WTC11 (cell line): ENCODE results near the gene CLMN.

Source experiments
- ELF4 ChIP-seq: sonication (generic); formaldehyde crosslinking; IDR thresholded peaks from 2 replicates; pipeline ENCODE4 v1.8.1; 2022; ENCODE audit warnings: low read depth, mild to moderate bottlenecking, moderate library complexity, missing genetic modification reagents
- ETV6 ChIP-seq: sonication (generic); formaldehyde crosslinking; IDR thresholded peaks from 2 replicates; pipeline ENCODE4 v1.8.1; 2022; ENCODE audit warnings: mild to moderate bottlenecking, missing genetic modification reagents
- MYBL2 ChIP-seq: sonication (generic); formaldehyde crosslinking; IDR thresholded peaks from 2 replicates; pipeline ENCODE4 v1.8.1; 2023; ENCODE audit warnings: mild to moderate bottlenecking, moderate library complexity, missing genetic modification reagents
- NFYB ChIP-seq: sonication (generic); formaldehyde crosslinking; conservative IDR thresholded peaks from 2 replicates; pipeline ENCODE4 v1.8.0; 2022; ENCODE audit warnings: low read depth, missing genetic modification reagents
- OVOL2 ChIP-seq: fragments of 250-450 bp; sonication (Bioruptor Pico); IDR thresholded peaks from 2 replicates; pipeline ENCODE4 v1.9.0; 2021; ENCODE audit warnings: mild to moderate bottlenecking, borderline replicate concordance
- PRDM15 ChIP-seq: sonication (generic); formaldehyde crosslinking; IDR thresholded peaks from 2 replicates; pipeline ENCODE4 v1.8.0; 2022; ENCODE audit warnings: missing genetic modification reagents
- STAT6 ChIP-seq: sonication (generic); formaldehyde crosslinking; conservative IDR thresholded peaks from 2 replicates; pipeline ENCODE4 v1.8.1; 2023; ENCODE audit warnings: mild to moderate bottlenecking, low read depth, missing genetic modification reagents, moderate library complexity
- ZNF232 ChIP-seq: sonication (generic); formaldehyde crosslinking; IDR thresholded peaks from 2 replicates; pipeline ENCODE4 v1.8.0; 2022; ENCODE audit warnings: mild to moderate bottlenecking, missing genetic modification reagents
- ZNF317 ChIP-seq: sonication (generic); formaldehyde crosslinking; IDR thresholded peaks from 2 replicates; pipeline ENCODE4 v1.8.1; 2023; ENCODE audit warnings: low read depth, mild to moderate bottlenecking, moderate library complexity, missing genetic modification reagents, borderline replicate concordance
- TF ChIP-seq, protein P1 (sequence below): fragments of 200-600 bp; IDR thresholded peaks from 2 replicates; pipeline ENCODE4 v1.8.0; 2022; ENCODE audit warnings: antibody characterized with exemption
- TF ChIP-seq, protein P2 (sequence below): sonication (generic); formaldehyde crosslinking; conservative IDR thresholded peaks from 2 replicates; pipeline ENCODE4 v1.8.1; 2022; ENCODE audit warnings: mild to moderate bottlenecking, missing genetic modification reagents

- TF ChIP-seq, protein P1, sequence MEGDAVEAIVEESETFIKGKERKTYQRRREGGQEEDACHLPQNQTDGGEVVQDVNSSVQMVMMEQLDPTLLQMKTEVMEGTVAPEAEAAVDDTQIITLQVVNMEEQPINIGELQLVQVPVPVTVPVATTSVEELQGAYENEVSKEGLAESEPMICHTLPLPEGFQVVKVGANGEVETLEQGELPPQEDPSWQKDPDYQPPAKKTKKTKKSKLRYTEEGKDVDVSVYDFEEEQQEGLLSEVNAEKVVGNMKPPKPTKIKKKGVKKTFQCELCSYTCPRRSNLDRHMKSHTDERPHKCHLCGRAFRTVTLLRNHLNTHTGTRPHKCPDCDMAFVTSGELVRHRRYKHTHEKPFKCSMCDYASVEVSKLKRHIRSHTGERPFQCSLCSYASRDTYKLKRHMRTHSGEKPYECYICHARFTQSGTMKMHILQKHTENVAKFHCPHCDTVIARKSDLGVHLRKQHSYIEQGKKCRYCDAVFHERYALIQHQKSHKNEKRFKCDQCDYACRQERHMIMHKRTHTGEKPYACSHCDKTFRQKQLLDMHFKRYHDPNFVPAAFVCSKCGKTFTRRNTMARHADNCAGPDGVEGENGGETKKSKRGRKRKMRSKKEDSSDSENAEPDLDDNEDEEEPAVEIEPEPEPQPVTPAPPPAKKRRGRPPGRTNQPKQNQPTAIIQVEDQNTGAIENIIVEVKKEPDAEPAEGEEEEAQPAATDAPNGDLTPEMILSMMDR, result no peak
- TF ChIP-seq NFYB (CRISPR knock-in tag) (no peak), ZNF317 (CRISPR knock-in tag) (no peak), ETV6 (CRISPR knock-in tag) (no peak), OVOL2 (no peak), ELF4 (CRISPR knock-in tag) (no peak), PRDM15 (CRISPR knock-in tag) (no peak), ZNF232 (CRISPR knock-in tag) (no peak), STAT6 (CRISPR knock-in tag) (no peak), MYBL2 (no peak)
- TF ChIP-seq, protein P2, sequence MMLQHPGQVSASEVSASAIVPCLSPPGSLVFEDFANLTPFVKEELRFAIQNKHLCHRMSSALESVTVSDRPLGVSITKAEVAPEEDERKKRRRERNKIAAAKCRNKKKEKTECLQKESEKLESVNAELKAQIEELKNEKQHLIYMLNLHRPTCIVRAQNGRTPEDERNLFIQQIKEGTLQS (CRISPR knock-in tag), result no peak
These were observed 45.4 kb downstream of the CLMN start for GRCh38 chr14:95274279-95274678.
